Endothelial cell of umbilical vein (primary cell): ENCODE results near the gene CCT3. TPM values are rescaled to one million over a fixed set of nuclear protein-coding genes. Genes with fewer than 3 reads are reported as not detected.

ENCODE experiments used
- BruUV-seq: library from RNA; stranded (reverse); fragments of 400-500 nt; replicated peaks from 2 replicates; lab custom pipeline; 2021; lab: Mats Ljungman, UMichigan
- CTCF ChIA-PET: fragments of 300-600, 350-600 bp; sonication (Branson Sonifier 250); formaldehyde crosslinking; loops from one replicate; lab custom pipeline; 2021; ENCODE audit warnings: antibody characterized with exemption, inconsistent platforms; lab: Charles Lee
- POLR2A ChIA-PET: fragments of 300-600, 350-600 bp; sonication (Branson Sonifier 250); formaldehyde crosslinking; loops from one replicate; lab custom pipeline; 2021; ENCODE audit warnings: antibody characterized with exemption, inconsistent platforms; lab: Charles Lee
- DNase-seq: peaks from one replicate; pipeline ENCODE4 v3.0.0-alpha.2; 2011; ENCODE audit warnings: low read depth, low spot score
- FAIRE-seq: peaks from 2 replicates; lab custom pipeline; 2011; peaks lifted over from hg19 to GRCh38; lab: Jason Lieb, UNC
- H2AFZ ChIP-seq: 2 replicates; pipeline ENCODE4 v1.6.0; 2012; ENCODE audit warnings: low read depth, low read length, control low read depth, inconsistent platforms
- H3K27ac ChIP-seq: 2 replicates; pipeline ENCODE4 v1.5.1; 2011; ENCODE audit warnings: low read depth, mild to moderate bottlenecking, control low read depth, low read length, moderate library complexity; ENCODE audit not compliant: insufficient read depth
- H3K27me3 ChIP-seq, 2 experiments: 2 replicates each; pipeline versions ENCODE4 v1.6.0 to v1.6.1; 2011; ENCODE audit warnings: low read length in 2 of 2, mixed read lengths in 1 of 2; ENCODE audit not compliant: control insufficient read depth in 2 of 2, insufficient read depth in 2 of 2
- H3K36me3 ChIP-seq, 2 experiments: 2 replicates in 1 of 2; 3 replicates in 1 of 2; pipeline ENCODE4 v1.5.1; 2011; ENCODE audit warnings: low read length in 2 of 2, mild to moderate bottlenecking in 1 of 2, moderate library complexity in 1 of 2; ENCODE audit not compliant: control insufficient read depth in 2 of 2, insufficient read depth in 2 of 2; ENCODE audit errors: extremely low read depth in 1 of 2
- H3K4me1 ChIP-seq: 3 replicates; pipeline ENCODE4 v1.5.1; 2011; ENCODE audit warnings: mild to moderate bottlenecking, low read length; ENCODE audit not compliant: control insufficient read depth, insufficient read depth; ENCODE audit errors: extremely low read depth
- H3K4me2 ChIP-seq: 2 replicates; pipeline ENCODE4 v1.6.1; 2011; ENCODE audit warnings: low read length, control low read depth, mixed read lengths; ENCODE audit not compliant: insufficient read depth
- H3K4me3 ChIP-seq, 3 experiments: fragments of 200-600 bp in 1 of 3; sonication (generic), shearing (Covaris generic) in 1 of 3; replicated peaks in 1 of 3; 2 replicates each; pipeline ENCODE4 v1.5.1; 2011 to 2016; ENCODE audit warnings: control low read depth in 3 of 3, low read length in 3 of 3, mild to moderate bottlenecking in 2 of 3, inconsistent platforms in 1 of 3, low read depth in 1 of 3, moderate library complexity in 1 of 3; ENCODE audit not compliant: insufficient read depth in 1 of 3
- H3K79me2 ChIP-seq: 2 replicates; pipeline ENCODE4 v1.6.0; 2012; ENCODE audit warnings: low read length, inconsistent platforms; ENCODE audit not compliant: control insufficient read depth, insufficient read depth
- H3K9ac ChIP-seq: replicated peaks from 2 replicates; pipeline ENCODE3; 2011; ENCODE audit warnings: low read length, control low read depth; ENCODE audit not compliant: insufficient read depth; ENCODE audit errors: extremely low read depth
- H3K9me1 ChIP-seq: replicated peaks from 3 replicates; pipeline ENCODE4 v1.6.0; 2011; ENCODE audit warnings: mild to moderate bottlenecking, low read length; ENCODE audit not compliant: control insufficient read depth, insufficient read depth; ENCODE audit errors: extremely low read depth
- H3K9me3 ChIP-seq: replicated peaks from 2 replicates; pipeline ENCODE4 v1.5.1; 2012; ENCODE audit warnings: low read length, inconsistent platforms; ENCODE audit not compliant: control insufficient read depth, insufficient read depth
- H4K20me1 ChIP-seq: replicated peaks from 2 replicates; pipeline ENCODE3; 2011; ENCODE audit warnings: mild to moderate bottlenecking, low read length; ENCODE audit not compliant: control insufficient read depth, insufficient read depth; ENCODE audit errors: extremely low read depth
- CTCF ChIP-seq, 2 donors: IDR thresholded peaks; 1 replicate in 1 of 2; 2 replicates in 1 of 2; pipeline ENCODE4 v1.5.1; 2011; ENCODE audit warnings: low read length in 2 of 2, mild to moderate bottlenecking in 2 of 2, moderate library complexity in 2 of 2, control low read depth in 1 of 2, inconsistent platforms in 1 of 2, low read depth in 1 of 2; ENCODE audit not compliant: insufficient read depth in 1 of 2; ENCODE audit errors: extremely low read depth in 1 of 2
- EZH2 ChIP-seq: IDR thresholded peaks from 2 replicates; pipeline ENCODE4 v1.6.1; 2012; ENCODE audit warnings: borderline replicate concordance, low read depth, mild to moderate bottlenecking, moderate library complexity, low read length, inconsistent platforms; ENCODE audit not compliant: severe bottlenecking
- FOS ChIP-seq: IDR thresholded peaks from 2 replicates; pipeline ENCODE4 v1.6.1; 2011; ENCODE audit warnings: mild to moderate bottlenecking, low read length, moderate library complexity, borderline replicate concordance; ENCODE audit not compliant: insufficient read depth
- GATA2 ChIP-seq: IDR thresholded peaks from 2 replicates; pipeline ENCODE4 v1.7.0; 2011; ENCODE audit warnings: low read depth, mild to moderate bottlenecking, moderate library complexity, mixed read lengths, low read length; ENCODE audit not compliant: insufficient read length, insufficient read depth
- JUN ChIP-seq: IDR thresholded peaks from 2 replicates; pipeline ENCODE4 v1.6.1; 2011; ENCODE audit warnings: borderline replicate concordance, low read depth; ENCODE audit not compliant: insufficient read length, insufficient read depth
- MYC ChIP-seq: IDR thresholded peaks from one replicate; pipeline ENCODE4 v1.6.1; 2011; ENCODE audit warnings: mild to moderate bottlenecking, low read depth, low read length
- POLR2A ChIP-seq: IDR thresholded peaks from 2 replicates; pipeline ENCODE4 v1.6.1; 2012; ENCODE audit warnings: low read depth, mild to moderate bottlenecking, control low read depth, low read length
- POLR2AphosphoS5 ChIP-seq: IDR thresholded peaks from 2 replicates; pipeline ENCODE4 v1.6.1; 2012; ENCODE audit warnings: low read depth, mild to moderate bottlenecking, control low read depth, low read length, moderate library complexity; ENCODE audit not compliant: insufficient read depth
- dilution Hi-C: fragments of 300-500 bp; cut with MboI; formaldehyde crosslinking; loops from one replicate; pipeline ENCODE4 v1.15.0; 2019; ENCODE audit warnings: low sequenced_read_pairs; ENCODE audit not compliant: extremely low pct_ligation_motif_present
- intact Hi-C: fragments of 100-400 bp; cut with micrococcal nuclease; formaldehyde crosslinking; loops from one replicate; pipeline ENCODE4 v1.10.0; 2022
- polyA plus RNA-seq, 4 experiments: library from polyadenylated mRNA; depleted of rRNA in 3 of 4; stranded (reverse) in 3 of 4; unstranded in 1 of 4; fragments of >200 nt; gene quantifications; 2 replicates each; pipeline versions ENCODE4 v1.2.1 to v1.2.3, GENCODE V29; 2011 to 2012; ENCODE audit warnings: missing spikeins in 1 of 4
- total RNA-seq: library from RNA; stranded (reverse); gene quantifications from 2 replicates; pipeline ENCODE4 v1.2.3, GENCODE V29; 2021
- TF ChIP-seq, protein P1 (sequence below): IDR thresholded peaks from 2 replicates; pipeline ENCODE4 v1.6.1; 2011; ENCODE audit not compliant: insufficient read depth, insufficient read length

Gene CCT3
- total and polyA plus RNA-seq, 2 donors (not counting 3 experiments of a cell fraction or from before 2014, with no cell fraction given): 276 to 367 TPM

DNA sequence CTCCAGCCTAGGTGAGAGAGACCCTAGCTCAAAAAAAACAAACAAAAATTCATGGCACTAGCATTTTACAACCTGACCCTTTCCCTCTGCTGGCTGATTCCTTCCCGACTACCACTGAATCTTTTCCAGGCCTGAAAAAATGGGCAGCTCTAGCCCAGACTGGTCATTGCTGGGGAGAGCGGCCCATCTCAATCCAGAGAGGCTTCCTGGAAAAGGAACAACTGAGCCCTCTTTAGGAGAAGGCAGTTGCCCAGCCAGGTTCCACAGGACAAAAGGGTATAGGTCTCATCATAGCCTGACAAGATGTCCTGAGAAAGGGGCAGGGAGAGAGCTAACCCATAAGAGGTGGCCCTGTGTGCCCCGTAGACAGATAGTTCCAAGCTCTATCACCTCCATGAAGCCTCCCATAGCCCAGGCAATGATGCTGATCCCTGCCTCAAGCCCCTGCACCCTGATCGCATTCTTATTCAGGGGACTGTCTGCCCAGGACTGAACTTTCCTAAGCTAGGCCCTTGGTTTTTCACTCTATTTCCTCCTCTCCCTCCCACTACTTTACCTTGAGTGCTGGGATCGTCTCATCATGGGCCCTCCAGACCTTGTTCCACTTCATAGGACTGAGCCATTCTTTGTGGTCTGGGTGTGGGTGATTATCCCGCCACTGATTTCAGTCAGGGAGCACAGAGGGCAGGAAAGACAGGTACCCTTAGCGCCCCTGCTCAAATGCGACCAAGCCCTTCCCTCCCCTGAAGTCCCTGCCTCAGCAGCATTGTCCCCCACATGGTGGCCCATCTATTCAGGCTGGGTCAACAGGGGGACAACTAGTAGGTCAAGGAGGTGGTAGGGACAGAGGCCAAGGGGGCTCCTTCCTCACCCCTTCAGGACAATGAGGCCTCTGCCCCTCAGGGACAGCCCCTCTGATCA lies 49.1 kb upstream of the CCT3 start:
- intact Hi-C loops: no loop called here

More for the DNA sequence above, 49.1 kb upstream of the CCT3 start:
- FAIRE-seq (no peak), DNase-seq (no peak)
- H3K36me3 ChIP-seq: no peaks in the 10 kb centered on the region
- peaks cover 3% of the 10 kb centered on the region for H3K4me1 ChIP-seq
- BruUV-seq: no TSS peak
- no peaks in the 10 kb centered on the region for H4K20me1 ChIP-seq
- POLR2A ChIA-PET: no interaction called here
- H3K27ac ChIP-seq: no peak overlapping the region
- no peaks in the 10 kb centered on the region for H3K9me3 ChIP-seq
- no peak overlapping the region for H3K4me2 ChIP-seq
- H3K79me2 ChIP-seq: no peaks in the 10 kb centered on the region
- H3K9ac ChIP-seq: no peak overlapping the region
- no peak overlapping the region for H2AFZ ChIP-seq
- CTCF ChIA-PET: interaction anchor here (0.6 to 7.4 kb wide), 12 partner anchors 8 to 221 kb away, joined by 3 to 648 read pairs (median 80); partner anchors contain the start of gene MEF2D
- no peaks in the 10 kb centered on the region for H3K9me1 ChIP-seq
- dilution Hi-C loops: no loop called here
- peaks cover 26 to 36% of the 10 kb centered on the region in 2 experiments for H3K27me3 ChIP-seq
- TF ChIP-seq POLR2A (no peak), CTCF (IDR thresholded peaks at IDR 0.05; ENCODE audit: extremely low read depth in 1 of 2, insufficient read depth in 1 of 2, low read depth in 1 of 2, low read length in 2 of 2) (no peak), POLR2AphosphoS5 (no peak), MYC (no peak), EZH2 (no peak), GATA2 (no peak), FOS (no peak), JUN (no peak)
- TF ChIP-seq, protein P1, sequence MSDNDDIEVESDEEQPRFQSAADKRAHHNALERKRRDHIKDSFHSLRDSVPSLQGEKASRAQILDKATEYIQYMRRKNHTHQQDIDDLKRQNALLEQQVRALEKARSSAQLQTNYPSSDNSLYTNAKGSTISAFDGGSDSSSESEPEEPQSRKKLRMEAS: no peak
- no peak overlapping the region for H3K4me3 ChIP-seq
